ENCODE results near the gene LBH. TPM values are rescaled to one million over a fixed set of nuclear protein-coding genes. Genes with fewer than 3 reads are reported as not detected.

LBH gene
- total RNA-seq, 1 experiment from 2014 or later = 186 TPM

DNA sequence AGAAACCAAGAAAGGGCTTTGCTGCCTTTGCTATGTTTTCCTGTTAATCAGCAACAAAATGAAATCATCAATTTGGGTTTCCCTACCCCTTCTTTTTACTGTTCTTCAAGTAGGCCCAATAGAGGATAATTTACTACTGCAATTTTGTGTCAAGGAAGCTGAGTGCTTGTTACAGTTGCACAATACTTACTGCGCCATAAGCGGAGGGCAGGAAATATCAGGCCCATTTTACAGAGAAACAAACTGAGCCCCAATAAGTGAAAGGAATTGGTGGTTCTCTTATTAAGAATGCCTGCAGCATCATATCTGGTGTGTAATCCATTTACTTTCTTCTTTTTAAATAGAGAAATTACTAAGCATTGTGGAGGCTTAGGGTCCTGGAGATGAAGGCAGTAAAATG, 9.3 kb upstream of the LBH start:
- Histone ChIP-seq H3K9me3 (replicated peaks) (no peaks in the 10 kb centered on the region), H3K27ac (no peak overlapping the region), H3K36me3 (no peaks in the 10 kb centered on the region), H3K27me3 (replicated peaks) (no peaks in the 10 kb centered on the region), H3K4me3 (no peak overlapping the region), H3K4me1 (replicated peaks) (peaks cover 26% of the 10 kb centered on the region)
- no peak for DNase-seq (ENCODE audit: low read depth in 1 of 2, low spot score in 2 of 2)

- H3K36me3 ChIP-seq = no peaks in the 10 kb centered on the region
- peaks cover 31% of the 10 kb centered on the region for H3K4me1 ChIP-seq (replicated peaks)
- H3K27me3 ChIP-seq (replicated peaks) = no peaks in the 10 kb centered on the region
- no peaks in the 10 kb centered on the region for H3K9me3 ChIP-seq (replicated peaks)
- H3K4me3 ChIP-seq = no peak overlapping the region
- DNase-seq (ENCODE audit: low read depth in 1 of 2, low spot score in 2 of 2) = no peak
- no peak overlapping the region for H3K27ac ChIP-seq
Observed at GRCh38 chr2:30222636-30223360, 8.5 kb upstream of the LBH start.

GRCh38 chr2:30223413-30223874, 7.9 kb upstream of the LBH start:
- no peak overlapping the region for H3K4me3 ChIP-seq
- H3K27ac ChIP-seq = no peak overlapping the region
- DNase-seq (ENCODE audit: low read depth in 1 of 2, low spot score in 2 of 2) = no peak
- no peaks in the 10 kb centered on the region for H3K27me3 ChIP-seq (replicated peaks)
- H3K4me1 ChIP-seq (replicated peaks) = peaks cover 31% of the 10 kb centered on the region
- no peaks in the 10 kb centered on the region for H3K9me3 ChIP-seq (replicated peaks)
- no peaks in the 10 kb centered on the region for H3K36me3 ChIP-seq

GRCh38 chr2:30224151-30224550, 7.2 kb upstream of the LBH start:
- DNase-seq (ENCODE audit: low read depth in 1 of 2, low spot score in 2 of 2) = no peak
- H3K27me3 ChIP-seq (replicated peaks) = no peaks in the 10 kb centered on the region
- no peaks in the 10 kb centered on the region for H3K9me3 ChIP-seq (replicated peaks)
- no peak overlapping the region for H3K27ac ChIP-seq
- H3K36me3 ChIP-seq = no peaks in the 10 kb centered on the region
- H3K4me3 ChIP-seq = no peak overlapping the region
- H3K4me1 ChIP-seq (replicated peaks) = peaks cover 27% of the 10 kb centered on the region

- DNase-seq (ENCODE audit: low read depth in 1 of 2, low spot score in 2 of 2) = peak; percentile 40 to 61
- Histone ChIP-seq H3K27me3 (replicated peaks) (no peaks in the 10 kb centered on the region), H3K4me1 (replicated peaks) (peaks cover 27% of the 10 kb centered on the region), H3K36me3 (no peaks in the 10 kb centered on the region), H3K4me3 (peak overlapping the region; percentile 24), H3K27ac (peak overlapping the region; percentile 36), H3K9me3 (replicated peaks) (no peaks in the 10 kb centered on the region)
Observed at GRCh38 chr2:30225131-30225762, 6.1 kb upstream of the LBH start.

DNA sequence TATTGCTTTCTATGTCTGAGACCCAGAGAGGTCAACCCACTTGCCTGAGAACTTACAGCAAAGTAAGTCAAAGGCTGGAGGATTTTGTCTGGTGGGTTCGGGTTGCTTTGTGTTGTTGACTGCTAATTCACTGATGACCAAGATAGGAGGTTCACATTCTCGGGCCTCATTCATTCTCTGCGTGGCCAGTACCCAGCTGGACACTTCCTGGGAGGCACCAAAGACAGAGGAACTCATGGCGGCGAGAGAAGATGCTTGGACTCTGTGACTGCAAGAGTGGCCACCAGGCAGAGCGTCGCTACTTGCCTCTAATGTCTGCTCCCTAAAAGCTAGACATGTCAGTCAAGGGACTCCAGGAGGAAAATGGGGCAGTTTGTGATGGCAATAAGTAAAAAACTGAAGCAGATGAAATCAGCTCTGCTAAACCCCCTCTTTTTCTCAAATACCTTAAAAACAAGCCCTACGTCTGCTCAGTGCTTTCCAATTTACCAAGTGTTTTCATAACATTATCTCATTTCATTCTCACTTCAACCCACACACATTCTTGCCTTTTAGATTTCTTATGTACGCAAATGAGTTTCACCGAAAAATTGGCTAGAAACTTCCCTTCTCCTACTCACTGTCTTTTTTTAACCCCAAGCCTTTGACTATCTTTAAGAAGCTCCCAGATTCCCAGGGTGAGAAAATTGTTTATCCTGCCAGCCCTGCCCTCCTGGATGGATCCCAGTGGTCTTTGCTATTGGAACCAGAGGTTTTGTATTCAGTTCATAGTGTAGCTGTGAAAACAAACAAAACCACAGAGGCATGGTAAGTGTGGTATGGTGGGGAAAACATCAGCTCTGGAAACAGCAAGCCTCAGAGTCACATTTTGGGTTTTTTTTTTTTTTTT, 4.9 kb upstream of the LBH start:
- Histone ChIP-seq H3K36me3 (0 out of 2 replicates have a peak, but pooled peaks cover under 1% of the 10 kb centered on the region), H3K4me3 (no peak overlapping the region), H3K9me3 (replicated peaks) (no peaks in the 10 kb centered on the region), H3K4me1 (replicated peaks) (peaks cover 34% of the 10 kb centered on the region), H3K27ac (peak overlapping the region; percentile 36), H3K27me3 (replicated peaks) (no peaks in the 10 kb centered on the region)
- DNase-seq (ENCODE audit: low read depth in 1 of 2, low spot score in 2 of 2) = peak; percentile 53 to 74

- Histone ChIP-seq H3K4me1 (replicated peaks) (peaks cover 52% of the 10 kb centered on the region), H3K27ac (no peak overlapping the region), H3K9me3 (replicated peaks) (no peaks in the 10 kb centered on the region), H3K36me3 (peaks cover 22% of the 10 kb centered on the region), H3K4me3 (no peak overlapping the region), H3K27me3 (replicated peaks) (no peaks in the 10 kb centered on the region)
- DNase-seq (ENCODE audit: low read depth in 1 of 2, low spot score in 2 of 2) = no peak
Observed at GRCh38 chr2:30229596-30229995, 1.7 kb upstream of the LBH start.

- Histone ChIP-seq H3K4me1 (replicated peaks) (peaks cover 49% of the 10 kb centered on the region), H3K4me3 (peak overlapping the region; percentile 78), H3K36me3 (peaks cover 33% of the 10 kb centered on the region), H3K9me3 (replicated peaks) (no peaks in the 10 kb centered on the region), H3K27me3 (replicated peaks) (no peaks in the 10 kb centered on the region), H3K27ac (peak overlapping the region; percentile 45)
- peak; percentile 57 to 60 for DNase-seq (ENCODE audit: low read depth in 1 of 2, low spot score in 2 of 2)
Observed at GRCh38 chr2:30230497-30231211, 680 bp upstream of the LBH start.

DNA sequence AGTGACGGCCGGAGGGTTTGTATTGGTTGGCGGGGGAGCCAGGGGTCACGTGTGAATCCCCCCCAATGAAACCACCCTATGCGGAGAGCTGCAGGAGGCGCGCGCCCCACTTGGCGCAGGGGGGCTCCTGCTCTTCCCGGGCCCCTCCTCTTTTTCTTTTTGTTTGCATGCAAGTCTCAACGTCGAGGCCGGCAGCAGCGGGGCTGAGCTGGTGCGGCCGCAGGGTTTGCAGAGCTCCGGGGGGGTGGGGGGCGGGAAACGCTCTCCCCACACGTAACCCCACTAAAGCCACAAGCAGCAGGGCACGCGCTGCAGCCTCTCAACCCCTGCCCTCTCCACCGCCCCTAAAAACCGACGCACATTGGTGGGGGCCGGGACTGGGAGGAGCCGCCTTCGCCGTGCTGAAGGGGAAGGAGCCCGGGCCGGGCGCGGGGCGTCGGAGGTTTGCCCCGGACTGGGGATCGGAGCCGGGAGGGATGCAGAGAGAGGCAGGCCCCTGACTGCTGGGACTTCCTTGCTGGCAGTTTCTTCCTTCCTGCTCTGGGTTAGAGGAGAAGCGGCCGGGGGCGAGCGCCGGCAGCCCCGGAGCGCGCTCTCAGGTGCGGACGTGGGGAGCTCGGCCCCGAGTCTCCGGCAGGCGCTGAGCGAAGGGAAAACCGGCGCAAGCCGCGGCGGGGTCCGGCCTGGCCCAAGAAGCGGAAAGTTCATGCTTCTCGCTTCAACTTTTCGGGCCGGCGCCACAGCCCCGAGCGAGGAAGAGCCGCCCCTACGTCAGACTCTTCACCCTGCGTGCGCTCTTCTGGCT, 864 bp downstream of the LBH start:
- peak; percentile 52 to 56 for DNase-seq (ENCODE audit: low read depth in 1 of 2, low spot score in 2 of 2)
- Histone ChIP-seq H3K27me3 (replicated peaks) (no peaks in the 10 kb centered on the region), H3K9me3 (replicated peaks) (no peaks in the 10 kb centered on the region), H3K27ac (peak overlapping the region; percentile 45), H3K4me1 (replicated peaks) (peaks cover 34% of the 10 kb centered on the region), H3K4me3 (peak overlapping the region; percentile 78), H3K36me3 (peaks cover 48% of the 10 kb centered on the region)

DNA sequence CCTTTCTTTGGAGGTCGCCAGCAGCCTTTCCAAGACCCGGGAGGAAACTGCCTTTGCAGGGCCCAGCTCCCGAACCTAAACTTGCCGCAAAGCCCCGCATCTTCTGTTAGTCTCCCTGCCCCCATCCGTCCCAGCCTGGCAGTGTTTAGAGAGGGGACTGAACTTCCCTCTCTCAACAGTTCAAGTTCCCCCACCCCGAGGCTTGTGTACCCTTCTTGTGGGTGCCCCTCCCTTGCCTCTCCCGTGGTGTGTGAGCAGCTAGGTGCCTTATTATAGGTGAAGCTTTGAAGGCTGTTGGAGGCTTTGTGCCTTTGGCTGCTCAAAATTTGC, 1.4 kb downstream of the LBH start:
- Histone ChIP-seq H3K4me1 (replicated peaks) (peaks cover 31% of the 10 kb centered on the region), H3K27ac (no peak overlapping the region), H3K36me3 (peaks cover 54% of the 10 kb centered on the region), H3K4me3 (peak overlapping the region; percentile 78), H3K9me3 (replicated peaks) (no peaks in the 10 kb centered on the region), H3K27me3 (replicated peaks) (no peaks in the 10 kb centered on the region)
- peak in 1 of 2 experiments; percentile 45 for DNase-seq (ENCODE audit: low read depth in 1 of 2, low spot score in 2 of 2)

GRCh38 chr2:30233271-30234009, 2.1 kb downstream of the LBH start:
- H3K27me3 ChIP-seq (replicated peaks) = no peaks in the 10 kb centered on the region
- H3K4me1 ChIP-seq (replicated peaks) = peaks cover 31% of the 10 kb centered on the region
- H3K36me3 ChIP-seq = peaks cover 60% of the 10 kb centered on the region
- DNase-seq (ENCODE audit: low read depth in 1 of 2, low spot score in 2 of 2) = peak in 1 of 2 experiments; percentile 31
- no peaks in the 10 kb centered on the region for H3K9me3 ChIP-seq (replicated peaks)
- H3K27ac ChIP-seq = no peak overlapping the region
- peak overlapping the region; percentile 78 for H3K4me3 ChIP-seq

Measured in SJSA1 (cell line).